Kidney glomerular epithelial cell (primary cell): Measurements from ENCODE around the gene DUS1L.

ENCODE experiments used
- DNase-seq: peaks from one replicate; lab custom pipeline; 2025; lab: John Stamatoyannopoulos, UW

Gene DUS1L

DNA sequence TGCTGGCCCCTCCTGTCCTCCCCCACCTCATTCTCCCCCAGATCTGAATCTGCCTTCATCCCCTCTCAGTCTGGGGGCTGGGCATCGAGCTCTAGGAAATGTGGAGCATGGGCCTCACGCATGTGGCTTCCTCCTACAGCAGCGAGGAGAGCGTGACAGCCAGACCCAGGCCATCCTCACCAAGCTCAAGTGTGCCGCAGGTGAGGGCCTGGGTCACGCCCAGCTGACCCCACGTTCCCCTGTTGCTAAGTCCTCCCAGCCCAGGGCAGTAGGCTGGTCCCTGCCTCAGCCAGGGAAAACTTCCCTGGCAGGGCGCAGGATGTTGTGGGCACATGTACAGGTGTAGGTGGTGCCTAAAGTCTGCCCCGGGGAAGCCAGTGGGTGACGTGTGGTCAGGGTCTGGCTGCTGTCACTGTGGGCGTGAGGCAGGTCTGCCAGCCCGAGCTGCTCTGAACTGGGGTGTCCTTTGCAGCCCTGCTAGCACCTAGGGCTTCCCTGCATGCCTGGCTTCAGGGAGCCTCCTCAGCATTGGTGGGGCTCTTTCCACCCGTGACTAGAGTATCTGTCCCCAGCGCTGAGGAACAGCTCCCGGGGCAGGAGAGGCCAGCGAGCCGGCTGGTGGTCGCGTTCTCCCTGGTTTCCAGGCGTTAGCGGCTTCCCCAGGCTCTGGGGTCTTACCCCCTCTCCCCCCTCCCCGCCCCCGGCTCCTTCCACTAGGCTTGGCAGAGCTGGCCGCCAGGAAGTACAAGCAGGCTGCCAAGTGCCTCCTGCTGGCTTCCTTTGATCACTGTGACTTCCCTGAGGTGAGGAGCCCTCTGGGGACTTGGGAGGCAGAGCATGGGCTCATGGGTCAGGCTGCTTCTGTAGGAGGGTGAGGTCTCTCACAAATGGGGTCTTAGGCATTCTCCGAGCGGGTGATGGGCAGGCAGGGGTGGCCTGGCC, 10.3 kb downstream of the DUS1L start:
- no peak for DNase-seq

DNA sequence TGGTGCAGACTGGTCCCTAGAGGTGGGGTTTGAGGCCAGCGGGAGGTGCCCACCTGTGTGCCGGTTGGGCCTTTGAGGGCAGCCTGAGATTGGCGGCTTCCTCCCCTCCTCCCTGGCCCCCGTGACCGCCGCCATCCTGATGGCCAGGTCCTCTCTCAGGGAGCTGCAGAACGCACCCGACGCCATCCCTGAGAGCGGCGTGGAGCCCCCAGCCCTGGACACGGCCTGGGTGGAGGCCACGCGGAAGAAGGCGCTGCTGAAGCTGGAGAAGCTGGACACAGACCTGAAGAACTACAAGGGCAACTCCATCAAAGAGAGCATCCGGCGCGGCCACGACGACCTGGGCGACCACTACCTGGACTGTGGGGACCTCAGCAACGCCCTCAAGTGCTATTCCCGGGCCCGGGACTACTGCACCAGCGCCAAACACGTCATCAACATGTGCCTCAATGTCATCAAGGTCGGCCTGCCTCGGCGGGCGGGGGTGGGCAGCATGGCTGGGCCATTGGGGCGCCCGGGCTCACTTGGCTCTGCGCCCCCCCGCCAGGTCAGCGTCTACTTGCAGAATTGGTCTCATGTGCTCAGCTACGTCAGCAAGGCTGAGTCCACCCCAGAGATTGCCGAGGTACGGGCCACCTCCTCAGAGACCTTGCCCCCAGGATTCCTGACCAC, 11.1 kb downstream of the DUS1L start:
- no peak for DNase-seq

- no peak for DNase-seq
Measured at GRCh38 chr17:82053556-82054263, 11.9 kb downstream of the DUS1L start.

DNA sequence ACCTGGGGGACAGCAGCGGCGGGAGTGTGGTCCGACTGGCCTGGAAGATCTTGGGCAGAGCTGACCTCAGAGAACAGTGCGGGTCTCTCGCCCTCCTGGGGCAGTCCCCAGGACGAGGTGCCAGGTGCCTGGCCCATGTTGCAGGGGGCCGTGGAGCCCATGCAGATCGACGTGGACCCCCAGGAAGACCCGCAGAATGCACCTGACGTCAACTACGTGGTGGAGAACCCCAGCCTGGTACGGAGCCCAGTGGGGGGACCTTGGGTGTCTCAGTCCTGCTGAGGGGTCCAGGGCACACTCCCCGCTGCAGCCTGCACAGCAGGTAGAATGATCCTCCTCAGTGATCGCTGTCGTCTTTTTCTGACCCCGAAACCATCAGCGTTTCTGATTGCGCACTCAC, 12.5 kb downstream of the DUS1L start:
- DNase-seq: no peak

GRCh38 chr17:82052638-82053059, 13.0 kb downstream of the DUS1L start:
- no peak for DNase-seq

DNA sequence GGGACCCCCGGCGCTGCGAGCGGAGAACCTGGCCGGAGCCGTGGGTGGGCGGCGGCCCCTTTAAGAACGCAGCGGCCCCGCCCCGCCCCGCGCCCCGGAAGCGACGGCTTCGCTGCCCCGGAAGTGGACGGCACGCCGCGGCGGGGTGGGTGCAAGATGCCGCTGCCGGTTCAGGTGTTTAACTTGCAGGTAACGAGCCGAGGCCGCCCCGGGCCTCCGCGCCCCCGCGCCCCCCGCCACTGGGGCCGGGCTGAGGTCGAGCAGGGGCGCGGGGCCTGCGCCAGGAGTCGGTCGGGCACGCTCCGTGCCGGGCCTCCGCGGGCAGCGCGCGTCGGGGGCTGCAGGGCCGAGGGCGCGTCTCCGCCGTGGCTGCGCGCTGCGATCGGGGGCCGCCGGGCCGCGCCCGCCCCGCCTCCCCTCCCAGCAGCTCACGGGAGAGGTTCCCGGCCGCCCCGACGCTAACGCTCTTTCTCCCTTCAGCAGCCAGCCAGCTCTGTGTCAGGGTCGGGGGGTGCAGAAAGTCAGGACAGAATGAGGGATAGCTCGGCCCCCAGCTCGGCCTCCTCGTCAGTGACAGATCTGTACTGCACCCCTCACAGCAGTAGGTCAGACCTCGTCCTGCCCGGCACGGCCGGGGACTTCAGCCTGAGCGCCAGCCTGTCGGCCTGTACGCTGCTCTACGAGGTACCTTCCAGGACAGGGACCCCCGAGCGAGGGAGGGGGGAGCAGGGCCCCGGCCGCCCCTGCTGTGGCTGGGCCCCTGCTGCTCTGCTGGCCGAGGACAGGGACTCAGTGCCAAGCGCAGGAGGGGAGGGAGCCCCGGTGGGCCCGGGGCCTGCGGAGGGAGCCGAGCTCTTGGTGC, 13.6 kb downstream of the DUS1L start, which contains the start of the genes GPS1 and RFNG:
Gene GPS1, plus strand, starts transcription at position 123 of the 862 bp plus-strand sequence. Its CDS starts 34 bp downstream, at position 157.
Gene RFNG, minus strand, starts transcription at position 36 of the 862 bp plus-strand sequence. CDS start 45 bp downstream, outside the sequence.
- DNase-seq: peak; percentile 57

- no peak for DNase-seq
Measured at GRCh38 chr17:82050761-82051641, 14.6 kb downstream of the DUS1L start.

DNA sequence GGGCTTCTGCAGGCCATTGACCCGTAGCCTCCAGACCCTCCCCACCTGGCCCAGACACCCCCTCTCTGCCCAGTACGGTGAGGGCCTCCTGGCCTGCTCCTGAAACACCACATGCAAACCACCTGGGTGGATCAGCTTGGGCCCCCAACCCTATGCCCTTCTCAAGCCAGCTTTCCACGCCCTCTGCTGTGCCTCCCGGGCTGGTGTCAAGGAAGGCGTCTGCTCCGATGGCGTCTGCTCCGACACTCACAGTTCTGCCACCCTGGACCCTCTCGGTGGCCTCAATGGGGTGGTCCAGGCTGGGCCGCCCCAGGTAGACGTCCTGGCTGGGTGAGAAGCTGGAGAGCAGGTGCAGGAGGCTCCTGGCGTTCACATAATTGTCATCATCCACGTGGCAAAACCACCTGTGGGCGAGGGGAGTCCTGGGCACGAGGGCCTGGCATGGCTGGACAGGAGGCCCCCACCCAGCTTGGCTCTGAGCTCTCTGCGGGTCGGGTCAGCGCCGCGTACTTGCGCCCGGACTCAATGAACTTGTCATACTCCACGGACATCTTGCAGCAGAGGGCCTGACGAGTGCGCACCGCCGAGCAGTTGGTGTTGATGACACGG, 15.3 kb downstream of the DUS1L start:
- no peak for DNase-seq

GRCh38 chr17:82049521-82049971, 16.1 kb downstream of the DUS1L start:
- no peak for DNase-seq

DNA sequence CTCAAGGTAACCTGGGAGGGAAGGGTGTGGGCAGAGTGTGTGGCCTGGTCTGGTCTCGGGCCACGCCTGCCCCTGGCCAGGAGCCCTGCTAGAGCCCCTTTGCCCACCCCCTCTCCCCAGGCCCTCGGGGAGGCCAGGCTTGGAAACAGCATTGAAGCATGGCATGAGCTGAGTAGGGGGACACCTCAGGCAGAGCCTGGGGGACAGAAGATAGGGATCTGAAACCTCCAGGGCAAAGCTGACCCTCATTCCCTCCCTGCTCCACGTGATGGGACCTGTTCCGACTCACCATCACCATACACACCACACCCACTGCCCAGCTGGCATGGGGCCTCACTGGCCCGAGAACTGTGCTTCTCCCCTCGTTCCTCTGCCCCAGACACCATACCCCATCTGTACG, 16.5 kb downstream of the DUS1L start:
- DNase-seq: no peak

GRCh38 chr17:82048571-82048971, 17.0 kb downstream of the DUS1L start:
- no peak for DNase-seq

DNA sequence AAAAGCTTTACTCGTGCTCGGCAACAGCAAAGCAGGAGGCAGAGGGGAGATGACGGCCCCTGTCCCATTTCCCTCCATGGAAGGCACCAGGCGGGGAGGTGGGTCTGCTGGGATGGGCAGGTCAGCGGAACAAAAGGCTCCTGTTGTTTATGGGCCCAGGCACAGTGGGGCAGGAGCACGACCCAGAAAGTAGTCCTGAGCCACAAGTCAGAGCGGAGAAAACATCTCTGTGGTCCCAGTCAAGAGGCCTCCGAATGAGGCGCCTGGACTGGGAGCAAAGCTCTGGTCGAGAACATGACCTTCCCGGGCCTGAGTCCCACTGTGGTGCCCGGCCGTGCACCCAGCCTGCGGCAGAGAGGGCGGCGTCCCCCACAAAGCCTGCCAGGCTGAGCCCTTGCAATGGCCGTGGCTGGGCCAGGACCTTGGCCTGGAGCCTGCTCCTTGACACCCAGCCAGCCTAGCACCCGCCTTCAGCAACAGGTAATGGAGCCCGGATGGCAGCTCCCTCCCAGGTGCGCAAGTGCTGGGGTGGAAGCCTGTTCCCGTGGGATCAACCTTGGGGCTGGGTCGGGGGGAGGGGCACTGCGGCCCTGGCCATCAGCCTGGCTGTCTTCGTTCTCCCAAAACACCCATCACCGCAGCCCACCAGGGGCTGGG, 17.6 kb downstream of the DUS1L start:
- no peak for DNase-seq

DNA sequence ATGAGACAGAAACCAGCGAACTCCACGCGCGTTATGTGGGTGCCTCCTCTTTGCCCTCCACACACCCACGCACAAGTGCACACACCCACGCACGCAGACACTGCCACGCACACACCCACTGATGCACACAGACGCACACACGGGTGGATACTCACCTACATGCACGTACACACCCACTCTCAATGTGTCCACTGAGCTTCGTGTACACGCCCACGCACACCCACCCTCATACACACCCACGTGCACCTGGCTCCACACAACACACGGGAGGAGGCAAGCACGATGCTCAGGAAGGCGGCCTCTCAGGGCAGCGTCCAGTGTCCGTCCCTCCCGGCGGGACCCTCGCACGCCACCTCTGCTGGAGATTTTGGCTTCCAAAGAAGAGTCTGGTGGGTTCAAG, 18.2 kb downstream of the DUS1L start:
- no peak for DNase-seq

- no peak for DNase-seq
Measured at GRCh38 chr17:82046903-82047302, 18.7 kb downstream of the DUS1L start.

GRCh38 chr17:82045936-82046484, 19.6 kb downstream of the DUS1L start:
- DNase-seq: no peak

GRCh38 chr17:82043507-82043906, 22.1 kb downstream of the DUS1L start:
- no peak for DNase-seq

DNA sequence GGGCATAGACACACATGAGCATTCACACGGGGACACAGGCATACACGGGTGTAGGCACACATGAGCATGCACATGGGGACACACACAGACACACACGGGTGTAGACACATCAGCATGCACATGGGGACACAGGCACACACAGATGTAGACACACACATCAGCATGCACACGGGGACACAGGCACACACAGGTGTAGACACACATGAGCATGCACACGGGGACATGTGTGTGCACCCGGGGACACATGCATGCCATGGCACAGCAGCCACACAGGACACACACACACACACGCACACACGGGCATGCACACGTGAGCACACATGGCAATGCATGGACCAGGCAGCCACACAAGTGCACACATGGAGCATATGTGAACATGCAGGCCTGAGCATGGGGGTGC, 23.0 kb downstream of the DUS1L start:
- DNase-seq: no peak

GRCh38 chr17:82041144-82041814, 24.3 kb downstream of the DUS1L start:
- DNase-seq: no peak
